HG03039 (cell line): ENCODE measurements around the gene RBP7.

Source experiments
- ATAC-seq: cut with Tn5 transposase; IDR thresholded peaks from one replicate; pipeline ENCODE4 v1.9.1; 2021; ENCODE audit warnings: mild to moderate bottlenecking, moderate library complexity; ENCODE audit not compliant: unreplicated experiment

Gene RBP7

GRCh38 chr1:10064416-10065343 is 67.7 kb downstream of the RBP7 start:
- no peak for ATAC-seq

DNA sequence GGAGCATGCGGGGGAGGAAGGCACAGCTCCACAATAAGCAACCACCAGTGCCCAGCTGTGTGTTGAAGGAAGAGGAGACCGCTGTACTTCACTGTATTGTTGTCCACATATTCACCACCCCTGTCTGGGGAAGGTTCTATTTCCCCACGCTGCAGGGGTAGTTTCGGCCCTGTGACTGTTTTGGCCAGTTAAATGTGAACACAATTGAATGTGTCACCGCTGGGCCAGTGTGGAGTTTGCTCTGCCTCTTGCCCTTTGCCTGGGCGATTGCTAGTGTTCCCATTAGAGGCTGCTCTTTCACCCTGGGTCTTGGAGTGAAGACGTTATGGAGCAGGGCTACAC is 68.3 kb downstream of the RBP7 start:
- no peak for ATAC-seq
